Tongue (tissue), 2 donors: ENCODE measurements around the gene SLC39A11. TPM values are rescaled to one million over a fixed set of nuclear protein-coding genes. Genes with fewer than 3 reads are reported as not detected.
A peak's percentile ranks its signal among the peaks of the same experiment; 100 is the strongest.
"Not testable (repeated sequence)": the region's sequence is repeated elsewhere in the genome, so short reads cannot be mapped to it uniquely, and the experiment has no call there.

Experiments
- DNase-seq: peaks from one replicate; pipeline ENCODE4 v3.0.0-alpha.2; 2015
- total RNA-seq: library from RNA; depleted of rRNA; stranded (reverse); fragments of >200 nt; gene quantifications from one replicate; pipeline ENCODE4 v1.2.3, GENCODE V29; 2014

Gene SLC39A11
- total RNA-seq, 1 donor from 2014 or later = 12.7 TPM

- DNase-seq = no peak
Observed at GRCh38 chr17:72947475-72947874, 145.0 kb downstream of the SLC39A11 start.

GRCh38 chr17:72946696-72947095, 145.8 kb downstream of the SLC39A11 start:
- no peak for DNase-seq

- no peak for DNase-seq
Observed at GRCh38 chr17:72946156-72946555, 146.3 kb downstream of the SLC39A11 start.

- no peak for DNase-seq
Observed at GRCh38 chr17:72945473-72945872, 147.0 kb downstream of the SLC39A11 start.

- DNase-seq = no peak
Observed at GRCh38 chr17:72943826-72944689, 148.4 kb downstream of the SLC39A11 start.

GRCh38 chr17:72942579-72942978, 149.9 kb downstream of the SLC39A11 start:
- peak; percentile 13 for DNase-seq

- no peak for DNase-seq
Observed at GRCh38 chr17:72940496-72940895, 152.0 kb downstream of the SLC39A11 start.

GRCh38 chr17:72938482-72938881, 154.0 kb downstream of the SLC39A11 start:
- DNase-seq = no peak

- peak; percentile 11 for DNase-seq
Observed at GRCh38 chr17:72937707-72938106, 154.8 kb downstream of the SLC39A11 start.

- not testable (repeated sequence) for DNase-seq
Observed at GRCh38 chr17:72937254-72937653, 155.2 kb downstream of the SLC39A11 start.

GRCh38 chr17:72935984-72936383, 156.5 kb downstream of the SLC39A11 start:
- no peak for DNase-seq

GRCh38 chr17:72934927-72935326, 157.6 kb downstream of the SLC39A11 start:
- no peak for DNase-seq

- no peak for DNase-seq
Observed at GRCh38 chr17:72931635-72932034, 160.9 kb downstream of the SLC39A11 start.

- no peak for DNase-seq
Observed at GRCh38 chr17:72931163-72931562, 161.3 kb downstream of the SLC39A11 start.

GRCh38 chr17:72930031-72930430, 162.5 kb downstream of the SLC39A11 start:
- no peak for DNase-seq

GRCh38 chr17:72928454-72929136, 163.9 kb downstream of the SLC39A11 start:
- DNase-seq = no peak

- no peak for DNase-seq
Observed at GRCh38 chr17:72927760-72928159, 164.7 kb downstream of the SLC39A11 start.

GRCh38 chr17:72927146-72927545, 165.3 kb downstream of the SLC39A11 start:
- no peak for DNase-seq

GRCh38 chr17:72926171-72926570, 166.3 kb downstream of the SLC39A11 start:
- no peak for DNase-seq

- DNase-seq = no peak
Observed at GRCh38 chr17:72924196-72924595, 168.3 kb downstream of the SLC39A11 start.

- DNase-seq = peak; percentile 18
Observed at GRCh38 chr17:72922219-72922618, 170.3 kb downstream of the SLC39A11 start.

- no peak for DNase-seq
Observed at GRCh38 chr17:72921347-72922054, 171.0 kb downstream of the SLC39A11 start.

- DNase-seq = no peak
Observed at GRCh38 chr17:72920513-72920912, 172.0 kb downstream of the SLC39A11 start.
